Measurements from ENCODE around the gene OLR1. TPM values are rescaled to one million over a fixed set of nuclear protein-coding genes. Genes with fewer than 3 reads are reported as not detected.
A peak's percentile ranks its signal among the peaks of the same experiment; 100 is the strongest.

OLR1 gene
- total RNA-seq, 1 experiment from 2014 or later: 0.12 TPM

GRCh38 chr12:10191865-10192264 is 19.9 kb upstream of the OLR1 start (continued):
- TF ChIP-seq REST (IDR thresholded peaks at IDR 0.05; ENCODE audit: low read depth): no peak
- no peak for TF ChIP-seq JUND (IDR thresholded peaks at IDR 0.05)
- no peak for TF ChIP-seq ELF1 (IDR thresholded peaks at IDR 0.05; ENCODE audit: borderline replicate concordance, low read depth)

GRCh38 chr12:10190558-10191388 is 18.8 kb upstream of the OLR1 start:
- no peak overlapping the region for H3K27ac ChIP-seq (ENCODE audit: low read depth, low read length)
- H3K36me3 ChIP-seq (ENCODE audit: control insufficient read depth in 1 of 2, insufficient read depth in 2 of 2, low read length in 2 of 2): no peaks in the 10 kb centered on the region
- H3K27me3 ChIP-seq (ENCODE audit: insufficient read depth, low read length): no peaks in the 10 kb centered on the region
- no peaks in the 10 kb centered on the region for H4K20me1 ChIP-seq (ENCODE audit: insufficient read depth)
- no peak overlapping the region for H3K4me3 ChIP-seq (replicated peaks in 1 of 2; ENCODE audit: low read depth in 1 of 2, low read length in 2 of 2)
- no peaks in the 10 kb centered on the region for H3K79me2 ChIP-seq (ENCODE audit: insufficient read depth, low read length)
- ChIA-PET RAD21 (ENCODE audit: low non-redundant PET in 1 of 2, low total read pairs in 2 of 2, uncharacterized antibody in 2 of 2, unreplicated experiment in 2 of 2) (no interaction called here), POLR2A (no interaction called here), CTCF (interaction anchor here (1.2 to 3.4 kb wide), 3 partner anchors 15 to 440 kb away, joined by 3 to 11 read pairs (median 4); no protein-coding TSS in a partner anchor)
- no peaks in the 10 kb centered on the region for H3K9me3 ChIP-seq (ENCODE audit: control insufficient read depth in 1 of 2, insufficient read depth in 1 of 2, low read depth in 1 of 2, low read length in 2 of 2)
- no peaks in the 10 kb centered on the region for H3K9me2 ChIP-seq (ENCODE audit: insufficient read depth)
- peak; percentile 56 for DNase-seq (ENCODE audit: low read depth, low spot score)
- no TSS peak for BruUV-seq (replicated peaks)
- H3K4me1 ChIP-seq (ENCODE audit: control insufficient read depth in 1 of 2, insufficient read depth in 2 of 2, low read length in 2 of 2): peaks cover 4 to 20% of the 10 kb centered on the region in 2 experiments; a peak in 3 of 4 replicates
- peak overlapping the region; percentile 31; the same call in 1 of the 2 replicates for H3K4me2 ChIP-seq (ENCODE audit: low read length)
- intact Hi-C loops (cut with micrococcal nuclease): loop anchor here (1.0 kb wide), 1 partner anchor 37 kb away; no protein-coding TSS in a partner anchor
- peak; percentile 98 for ATAC-seq
- peak overlapping the region; percentile 97 for H2AFZ ChIP-seq (ENCODE audit: low read depth, low read length, poor library complexity, severe bottlenecking)
- H3K9ac ChIP-seq (ENCODE audit: low read length): no peak overlapping the region
- peak; percentile 62 for TF ChIP-seq RAD21 (IDR thresholded peaks at IDR 0.05; ENCODE audit: low read depth)
- no peak for TF ChIP-seq REST (IDR thresholded peaks at IDR 0.05; ENCODE audit: low read depth)
- peak; percentile 59 to 83 (median 76) for TF ChIP-seq CTCF (IDR thresholded peaks at IDR 0.05 in 2 of 3, conservative IDR thresholded peaks at IDR 0.05 in 1 of 3; ENCODE audit: borderline replicate concordance in 1 of 3, insufficient read depth in 1 of 3, low read depth in 2 of 3, low read length in 2 of 3)

Data from HCT116 (cell line).